HEK293T (cell line): ENCODE data around the gene HAGHL.

Experiments used
- BHLHE40 ChIP-seq: fragments of 450-650 bp; IDR thresholded peaks from 2 replicates; pipeline ENCODE4 v1.6.1; 2016; ENCODE audit warnings: mild to moderate bottlenecking, moderate library complexity, borderline replicate concordance
- ELF4 ChIP-seq: fragments of 450-650 bp; IDR thresholded peaks from 2 replicates; pipeline ENCODE4 v1.6.1; 2017; ENCODE audit warnings: antibody characterized with exemption
- FOXM1 ChIP-seq: fragments of 450-650 bp; IDR thresholded peaks from 2 replicates; pipeline ENCODE4 v1.6.1; 2017; ENCODE audit warnings: mild to moderate bottlenecking, borderline replicate concordance
- SP1 ChIP-seq: fragments of 450-650 bp; IDR thresholded peaks from 2 replicates; pipeline ENCODE4 v1.6.1; 2017
- SUZ12 ChIP-seq: fragments of 450-650 bp; IDR thresholded peaks from 2 replicates; pipeline ENCODE4 v1.6.1; 2016; ENCODE audit warnings: mild to moderate bottlenecking
- TARDBP ChIP-seq: fragments of 450-650 bp; IDR thresholded peaks from 2 replicates; pipeline ENCODE4 v1.6.1; 2016
- TF ChIP-seq, protein P1 (sequence below): fragments of 450-650 bp; IDR thresholded peaks from 2 replicates; pipeline ENCODE4 v1.6.1; 2016

DNA sequence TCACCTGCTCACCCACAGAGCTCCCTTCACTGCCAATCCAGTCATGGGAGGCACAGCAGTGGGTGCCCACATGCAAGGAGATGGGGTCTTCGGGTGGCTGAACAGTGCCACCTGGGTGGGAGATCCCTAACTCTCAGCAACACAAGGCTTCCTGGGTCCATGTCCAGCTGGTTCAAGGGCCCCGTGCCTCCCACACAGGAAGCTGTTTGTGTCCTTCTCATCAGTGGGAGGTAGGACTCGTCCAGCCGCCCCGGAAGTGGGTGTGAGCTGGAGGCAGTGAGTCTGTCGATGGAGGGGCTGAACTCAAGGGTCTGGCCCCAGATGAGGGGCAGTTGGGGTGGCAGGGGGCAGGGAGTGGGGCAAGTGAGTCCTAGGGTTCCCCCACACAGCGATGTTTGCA, 22.9 kb upstream of the HAGHL start:
- TF ChIP-seq, protein P1, sequence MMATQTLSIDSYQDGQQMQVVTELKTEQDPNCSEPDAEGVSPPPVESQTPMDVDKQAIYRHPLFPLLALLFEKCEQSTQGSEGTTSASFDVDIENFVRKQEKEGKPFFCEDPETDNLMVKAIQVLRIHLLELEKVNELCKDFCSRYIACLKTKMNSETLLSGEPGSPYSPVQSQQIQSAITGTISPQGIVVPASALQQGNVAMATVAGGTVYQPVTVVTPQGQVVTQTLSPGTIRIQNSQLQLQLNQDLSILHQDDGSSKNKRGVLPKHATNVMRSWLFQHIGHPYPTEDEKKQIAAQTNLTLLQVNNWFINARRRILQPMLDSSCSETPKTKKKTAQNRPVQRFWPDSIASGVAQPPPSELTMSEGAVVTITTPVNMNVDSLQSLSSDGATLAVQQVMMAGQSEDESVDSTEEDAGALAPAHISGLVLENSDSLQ: no peak
- TF ChIP-seq ELF4: no peak
- no peak for TF ChIP-seq SUZ12
- no peak for TF ChIP-seq BHLHE40
- no peak for TF ChIP-seq TARDBP
- TF ChIP-seq SP1: no peak
- no peak for TF ChIP-seq FOXM1
